ENCODE measurements around the gene MUC5B.

GRCh38 chr11:1222491-1223345 lies at the start of gene MUC5B:
- TF ChIP-seq CTCF (conservative IDR thresholded peaks at IDR 0.05; ENCODE audit: low read depth, low read length), result no peak
- TF ChIP-seq EZH2phosphoT487 (IDR thresholded peaks at IDR 0.05; ENCODE audit: borderline replicate concordance, low read length), result no peak

Measured in PC-3 (cell line).